ENCODE results near the gene FBXL14.

GRCh38 chr12:1533205-1533601, 61.2 kb downstream of the FBXL14 start:
- TF ChIP-seq CTCF (IDR thresholded peaks at IDR 0.05) (no peak), POLR2AphosphoS5 (IDR thresholded peaks at IDR 0.05) (no peak), POLR2A (IDR thresholded peaks at IDR 0.05) (no peak)
